ENCODE results near the gene DLGAP1.
A peak's percentile ranks its signal among the peaks of the same experiment; 100 is the strongest.

The DLGAP1 gene

GRCh38 chr18:4144201-4144600, 310.9 kb downstream of the DLGAP1 start:
- DNase-seq, result no peak

- no peak for DNase-seq
Observed at GRCh38 chr18:4143585-4143984, 311.5 kb downstream of the DLGAP1 start.

GRCh38 chr18:4142876-4143275, 312.2 kb downstream of the DLGAP1 start:
- no peak for DNase-seq

- no peak for DNase-seq
Observed at GRCh38 chr18:4134700-4135099, 320.4 kb downstream of the DLGAP1 start.

- DNase-seq, result peak; percentile 10
Observed at GRCh38 chr18:4130734-4131719, 324.1 kb downstream of the DLGAP1 start.

GRCh38 chr18:4126939-4127338, 328.2 kb downstream of the DLGAP1 start:
- DNase-seq, result no peak

DNA sequence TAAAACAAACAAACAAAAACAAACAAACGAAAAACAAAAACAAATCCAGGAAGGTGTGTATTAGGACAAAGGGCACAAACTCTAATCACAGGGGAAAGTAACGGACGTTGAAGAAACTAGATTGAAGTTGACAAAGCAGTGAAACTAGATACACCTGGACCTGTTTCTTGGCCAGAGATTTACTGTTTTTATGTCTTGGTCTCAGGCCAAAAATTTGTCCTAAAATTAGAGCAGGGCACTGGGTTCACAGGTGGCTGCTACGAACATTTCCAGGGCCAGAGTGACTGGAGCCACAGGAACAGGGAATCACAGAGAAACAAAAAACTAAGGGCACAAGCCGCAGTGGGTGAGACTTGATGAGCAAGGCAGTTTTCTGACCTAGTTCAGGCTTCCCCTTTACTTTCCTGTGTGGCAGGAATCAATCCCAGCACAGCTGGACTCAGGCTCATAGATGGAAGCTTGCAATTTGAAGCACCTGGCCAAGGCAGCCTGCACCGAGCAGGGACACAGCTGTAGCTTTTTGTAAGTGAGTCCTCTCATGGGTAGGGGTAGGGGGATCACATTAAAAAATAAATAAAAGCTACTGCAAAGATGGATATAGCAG, 329.4 kb downstream of the DLGAP1 start:
- no peak for DNase-seq

GRCh38 chr18:4125224-4125623, 329.9 kb downstream of the DLGAP1 start:
- DNase-seq, result no peak

DNA sequence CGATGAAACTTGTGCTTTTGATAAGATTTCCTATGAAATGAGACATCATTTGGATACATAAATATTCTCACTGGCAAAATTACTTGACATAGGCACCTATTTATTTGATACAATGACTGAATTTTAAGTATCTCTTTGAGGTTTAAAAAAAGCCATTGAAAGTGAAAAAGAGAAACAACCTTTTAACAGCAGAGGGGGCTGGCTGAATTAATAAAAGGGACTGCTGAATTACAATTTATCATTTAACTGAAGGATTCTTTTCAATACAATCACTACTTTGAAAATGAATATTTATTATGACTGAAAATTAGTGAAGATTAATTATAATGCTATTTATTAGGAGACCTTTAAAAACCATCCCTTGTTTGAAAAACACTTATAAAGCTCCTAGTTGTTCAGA, 335.3 kb downstream of the DLGAP1 start:
- no peak for DNase-seq

GRCh38 chr18:4119127-4119648, 335.9 kb downstream of the DLGAP1 start:
- DNase-seq, result no peak

- no peak for DNase-seq
Observed at GRCh38 chr18:4108016-4108415, 347.1 kb downstream of the DLGAP1 start.

GRCh38 chr18:4107049-4107467, 348.0 kb downstream of the DLGAP1 start:
- DNase-seq, result no peak

DNA sequence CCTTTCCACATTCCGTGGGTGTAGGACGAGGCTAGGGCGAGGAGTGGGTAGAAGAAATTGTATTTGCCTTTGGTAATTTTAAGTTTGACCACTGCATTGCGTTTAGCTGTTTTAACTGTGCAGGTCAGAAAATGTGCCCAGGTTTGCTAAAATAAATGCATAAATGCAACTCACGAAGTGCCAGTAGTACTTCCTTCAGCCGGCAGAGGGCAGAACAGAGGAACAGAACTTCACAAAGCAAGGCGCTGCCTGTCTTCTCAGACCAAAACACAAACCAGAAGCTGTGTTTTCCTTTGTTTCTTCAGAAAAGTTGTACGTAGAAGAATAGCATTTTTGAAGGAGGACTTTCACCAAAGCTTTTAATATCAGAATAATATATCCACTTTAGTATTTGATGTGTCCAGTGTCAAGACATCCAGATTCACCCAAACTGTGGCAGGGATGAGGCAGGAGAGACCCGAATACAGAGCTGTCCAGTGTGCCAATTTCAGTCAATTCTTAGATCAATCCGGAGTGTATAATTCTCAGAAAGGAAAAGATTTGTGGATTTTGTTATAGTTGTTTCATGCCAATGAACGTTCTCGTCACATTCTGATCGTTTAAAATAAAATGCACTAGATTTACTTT, 348.6 kb downstream of the DLGAP1 start:
- no peak for DNase-seq

DNA sequence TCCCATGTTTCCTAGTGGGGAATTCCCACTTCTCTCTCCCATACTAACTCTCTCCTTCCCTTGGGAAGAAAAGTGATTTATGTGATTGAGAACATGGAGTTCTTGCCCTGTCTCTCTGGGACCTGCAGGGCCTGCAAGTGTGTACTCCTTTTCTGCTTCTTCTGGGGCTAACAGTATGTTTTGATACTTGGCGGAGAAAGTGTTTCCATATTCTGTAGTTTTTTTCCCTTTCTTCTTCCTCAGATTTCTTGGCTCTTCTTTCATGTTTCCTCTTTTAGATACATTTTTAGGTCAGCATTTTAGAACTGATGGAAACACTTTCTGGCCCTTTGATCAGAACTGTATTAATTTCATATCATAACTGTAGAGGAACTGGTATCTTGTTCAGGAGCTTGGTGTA, 352.2 kb downstream of the DLGAP1 start:
- no peak for DNase-seq

DNA sequence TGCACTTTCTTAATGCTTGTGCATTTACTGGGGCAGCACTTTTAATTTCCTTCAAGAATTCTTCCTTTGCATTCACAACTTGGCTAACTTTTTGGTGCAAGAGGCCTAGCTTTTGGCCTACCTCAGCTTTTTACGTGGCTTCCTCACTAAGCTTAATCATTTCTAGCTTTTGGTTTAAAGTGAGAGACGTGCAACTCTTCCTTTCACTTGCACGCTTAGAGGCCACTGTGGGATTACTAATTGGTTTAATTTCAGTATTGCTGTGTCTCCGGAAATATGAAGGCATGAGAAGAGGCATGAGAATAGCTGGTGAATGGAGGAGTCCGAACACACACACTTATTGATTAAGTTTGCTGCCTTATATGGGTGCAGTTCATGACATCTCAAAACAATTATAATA, 354.1 kb downstream of the DLGAP1 start:
- DNase-seq, result no peak

- no peak for DNase-seq
Observed at GRCh38 chr18:4096486-4096885, 358.6 kb downstream of the DLGAP1 start.

DNA sequence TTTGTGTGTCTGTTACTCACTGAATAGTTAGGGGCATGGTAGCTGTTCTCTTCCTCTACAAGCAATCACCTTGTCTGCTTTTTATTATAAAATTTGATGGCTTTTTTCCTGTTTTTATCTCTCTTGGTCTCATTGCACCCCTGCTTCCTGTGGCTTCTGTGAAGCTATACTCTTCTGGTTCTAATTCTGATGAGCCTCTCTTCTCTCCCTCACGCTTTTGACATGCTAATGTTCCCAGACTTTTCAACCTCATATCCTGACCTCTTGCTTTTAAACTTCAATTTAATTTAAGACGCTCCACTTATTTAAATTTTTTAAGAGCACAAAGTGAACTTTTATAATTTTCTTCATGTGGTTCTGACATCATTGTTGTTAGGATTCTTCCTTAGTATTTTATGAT, 361.4 kb downstream of the DLGAP1 start:
- no peak for DNase-seq

DNA sequence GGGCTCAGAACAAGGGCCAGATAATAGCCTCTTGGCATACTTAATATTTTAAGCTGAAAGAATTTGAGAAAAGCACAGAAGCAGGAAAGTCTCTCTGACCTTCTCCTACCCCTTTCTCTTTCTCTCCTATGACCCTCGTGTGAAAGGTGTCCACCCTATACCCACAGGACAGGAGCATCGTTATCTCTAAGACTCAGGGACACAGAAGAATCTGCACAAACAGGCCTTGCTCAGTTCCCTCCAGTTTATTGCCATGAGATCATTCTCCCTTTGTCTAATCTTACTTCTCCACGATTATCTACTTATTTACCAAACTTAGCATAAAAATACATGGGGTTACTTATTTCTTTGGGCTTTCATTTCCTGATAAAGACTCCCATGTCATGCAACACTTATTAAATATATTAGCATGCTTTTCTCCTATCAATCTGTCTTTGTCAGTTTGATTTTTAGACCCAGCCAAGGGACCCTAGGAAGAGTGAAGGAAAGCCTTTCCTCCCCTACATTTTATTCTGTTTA, 370.7 kb downstream of the DLGAP1 start:
- DNase-seq, result no peak

DNA sequence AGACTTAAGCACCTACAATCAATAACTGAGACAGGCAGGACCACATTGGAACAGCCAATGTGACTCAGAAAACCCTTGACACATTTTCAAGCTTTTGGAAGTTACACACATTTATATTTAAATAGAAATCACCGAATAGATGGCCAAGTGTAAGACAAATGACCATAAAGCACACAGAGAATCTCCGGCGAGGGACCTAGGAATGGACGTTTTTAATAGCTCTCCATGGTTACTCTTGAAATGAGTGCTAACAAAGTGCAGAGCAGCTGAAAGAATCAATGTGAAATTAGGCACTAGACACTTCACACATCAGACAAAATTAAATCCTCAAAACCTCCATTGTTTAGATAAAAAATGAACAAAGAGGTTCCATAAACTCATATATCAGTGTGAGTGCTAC, 376.9 kb downstream of the DLGAP1 start:
- no peak for DNase-seq

DNA sequence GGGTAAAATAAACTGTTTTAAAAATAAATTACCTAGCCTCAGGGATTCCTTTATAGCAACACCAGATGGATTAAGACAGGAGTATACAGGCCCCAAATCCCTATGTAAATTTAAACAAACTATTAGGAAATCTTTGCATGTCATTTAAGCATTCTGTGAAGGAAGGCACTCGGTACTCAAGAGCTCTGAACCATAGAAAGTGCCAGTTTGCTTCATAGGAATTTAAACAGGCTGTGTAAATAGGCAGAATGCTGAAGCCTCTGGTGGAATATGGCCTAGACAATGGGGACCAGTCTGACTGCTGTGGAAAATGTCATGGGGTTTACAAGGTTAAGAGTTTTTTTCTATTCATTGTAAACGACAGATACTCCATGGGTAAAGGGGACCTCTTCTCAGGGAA, 377.4 kb downstream of the DLGAP1 start:
- no peak for DNase-seq

DNA sequence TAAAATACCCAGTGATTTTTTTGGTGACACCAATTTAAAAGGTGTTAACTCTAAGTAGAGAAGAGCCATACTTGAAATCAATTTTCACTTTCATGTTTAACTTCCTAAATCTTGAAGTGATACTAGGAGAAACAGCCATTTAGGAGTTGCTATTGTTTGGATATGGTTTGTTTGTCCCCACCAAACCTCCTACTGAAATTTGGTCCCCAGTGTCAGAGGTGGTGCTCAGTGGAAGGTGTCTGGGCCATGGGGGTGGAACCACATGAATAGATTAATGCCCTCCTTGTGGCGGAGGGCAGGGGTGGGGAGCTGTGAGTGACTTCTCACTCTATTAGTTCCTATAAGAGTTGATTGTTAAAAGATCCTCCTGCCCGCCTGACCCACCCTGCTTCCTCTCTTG, 377.9 kb downstream of the DLGAP1 start:
- DNase-seq, result no peak

- no peak for DNase-seq
Observed at GRCh38 chr18:4074647-4075046, 380.5 kb downstream of the DLGAP1 start.

GRCh38 chr18:4069183-4069582, 385.9 kb downstream of the DLGAP1 start:
- DNase-seq, result no peak
